ENCODE measurements around the gene PIEZO1.

PIEZO1 gene

DNA sequence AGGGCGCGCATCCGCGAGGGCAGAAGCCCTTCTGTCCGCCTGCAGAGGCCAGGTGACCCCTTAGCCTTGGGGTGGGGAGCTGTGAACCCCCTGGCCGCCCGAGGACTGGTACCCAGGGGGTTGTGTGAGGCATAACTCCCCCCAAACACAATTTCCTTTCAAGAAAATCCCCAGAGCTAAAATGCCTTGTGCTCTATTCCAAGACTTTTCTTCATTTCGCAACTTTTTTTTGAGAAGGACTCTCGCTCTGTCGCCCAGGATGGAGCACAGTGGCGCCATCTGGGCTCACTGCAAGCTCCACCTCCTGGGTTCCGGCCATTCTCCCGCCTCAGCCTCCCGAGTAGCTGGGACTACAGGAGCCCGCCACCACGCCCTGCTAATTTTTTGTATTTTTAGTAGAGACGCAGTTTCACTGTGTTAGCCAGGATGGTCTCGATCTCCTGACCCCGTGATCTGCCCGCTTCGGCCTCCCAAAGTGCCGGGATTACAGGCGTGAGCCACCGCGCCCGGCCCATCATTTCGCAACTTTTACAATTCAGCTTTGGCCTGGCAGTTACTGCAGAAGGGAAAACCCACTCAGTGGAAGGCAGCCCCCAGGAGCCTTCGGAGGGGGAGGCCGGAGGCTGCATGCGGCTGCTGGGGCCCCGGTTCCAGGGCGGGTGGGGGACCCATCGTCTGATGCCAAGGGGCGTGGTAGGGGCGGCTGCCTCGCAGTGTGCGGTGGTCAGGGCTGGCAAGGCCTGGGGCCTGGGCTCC lies 27.7 kb upstream of the PIEZO1 start:
- H3K36me3 ChIP-seq (ENCODE audit: control insufficient read depth, insufficient read depth, low read length) = peaks cover 6% of the 10 kb centered on the region
- no peaks in the 10 kb centered on the region for H3K27me3 ChIP-seq (ENCODE audit: control insufficient read depth, insufficient read depth, low read length)
- peak overlapping the region; percentile 84 for H3K4me3 ChIP-seq (ENCODE audit: low read length)
- H3K4me1 ChIP-seq (ENCODE audit: control insufficient read depth, insufficient read depth, low read length) = peaks cover 14% of the 10 kb centered on the region
- H3K27ac ChIP-seq (ENCODE audit: low read depth, low read length) = peak overlapping the region; percentile 81
- H3K9ac ChIP-seq (ENCODE audit: low read length) = peak overlapping the region; percentile 47

DNA sequence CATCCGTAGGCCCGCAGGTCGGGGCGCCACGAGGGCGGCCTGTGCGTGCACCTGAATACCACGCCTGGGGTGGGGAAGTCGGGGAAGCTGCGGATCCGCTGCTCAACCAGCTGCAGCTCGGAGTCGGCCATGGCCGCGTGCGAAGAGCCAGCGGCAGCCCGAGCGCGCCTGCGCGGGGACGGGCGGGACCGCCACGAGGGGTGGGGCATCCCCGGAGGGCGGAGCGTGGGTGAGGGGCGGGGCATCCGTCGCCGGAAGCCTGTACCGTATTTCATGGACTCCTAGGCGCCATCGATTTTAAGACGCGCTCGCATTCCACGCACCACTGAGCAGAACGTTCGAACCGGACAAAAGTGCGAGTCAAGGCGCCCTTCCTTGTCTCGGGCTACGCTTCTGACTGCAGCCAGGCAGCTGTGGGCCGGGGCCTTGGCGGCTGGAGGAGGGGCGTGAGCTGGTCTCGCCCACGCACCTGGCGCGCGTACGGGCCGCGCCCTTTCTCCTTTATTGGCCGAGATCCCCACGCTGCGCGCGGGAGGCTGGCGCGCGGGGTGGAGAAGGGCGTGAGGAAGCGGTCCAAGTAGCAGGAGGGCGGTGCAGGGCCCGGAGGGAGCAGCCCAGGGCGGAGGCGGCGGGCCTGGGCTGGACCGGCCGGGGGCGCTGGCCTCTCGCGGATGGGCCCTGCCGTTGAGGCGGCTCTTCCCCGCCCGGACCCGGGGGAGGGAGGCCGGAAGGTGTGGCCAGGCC lies 26.9 kb upstream of the PIEZO1 start, which contains the start of gene APRT:
Gene APRT, minus strand, starts transcription at position 160 of the 744 bp plus-strand sequence. Its CDS starts 29 bp downstream, at position 131.
- H3K4me1 ChIP-seq (ENCODE audit: control insufficient read depth, insufficient read depth, low read length) = peaks cover 14% of the 10 kb centered on the region
- H3K36me3 ChIP-seq (ENCODE audit: control insufficient read depth, insufficient read depth, low read length) = peaks cover 6% of the 10 kb centered on the region
- peak within 1 kb of the TSS; percentile 85 for H3K4me3 ChIP-seq (ENCODE audit: low read length)
- peak within 1 kb of the TSS; percentile 88 for H3K27ac ChIP-seq (ENCODE audit: low read depth, low read length)
- H3K27me3 ChIP-seq (ENCODE audit: control insufficient read depth, insufficient read depth, low read length) = no peaks in the 10 kb centered on the region
- H3K9ac ChIP-seq (ENCODE audit: low read length) = peak within 1 kb of the TSS; percentile 78

DNA sequence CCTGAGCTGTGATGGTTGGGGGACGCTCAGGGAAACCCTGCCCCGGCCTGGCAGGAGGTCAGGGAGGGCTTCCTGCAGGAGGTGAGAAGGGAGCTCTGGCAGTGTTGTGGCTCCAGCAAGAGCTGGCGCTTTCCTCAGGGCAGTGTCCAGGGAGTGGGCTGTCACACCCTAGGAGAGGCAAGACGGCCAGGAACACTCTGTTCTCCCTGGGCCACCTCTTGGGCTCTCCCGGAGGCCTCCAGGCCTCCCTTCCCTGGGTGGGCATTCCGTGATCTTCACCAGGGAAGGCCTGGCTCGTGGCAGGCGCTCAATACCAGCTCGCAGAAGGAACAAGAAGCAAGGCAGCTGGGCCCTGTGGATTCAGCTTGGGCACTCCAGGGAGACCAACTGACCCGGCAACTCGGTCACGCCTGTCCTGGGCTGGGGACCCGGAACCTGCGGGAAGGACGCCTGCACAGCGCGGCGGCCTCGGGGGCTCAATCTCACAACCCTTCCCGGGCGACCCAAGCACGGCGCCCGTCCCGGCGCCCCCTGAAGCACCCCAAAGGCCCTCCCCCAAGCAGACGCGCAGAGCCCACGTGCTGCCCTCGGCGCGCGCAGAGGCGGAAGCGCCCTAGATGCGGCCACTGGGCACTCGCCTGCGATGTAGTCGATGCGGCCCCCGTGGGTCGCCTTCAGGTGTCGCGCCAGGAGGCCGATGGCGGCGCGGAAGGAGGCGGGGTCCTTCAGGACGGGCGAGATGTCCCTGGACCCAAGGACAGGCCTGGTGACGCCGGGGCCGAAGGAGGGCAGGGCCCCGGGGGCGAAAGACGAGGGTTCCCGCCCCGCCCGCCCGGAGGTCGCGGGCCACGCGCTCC lies 26.1 kb upstream of the PIEZO1 start:
- H3K9ac ChIP-seq (ENCODE audit: low read length) = peak overlapping the region; percentile 78
- peaks cover 14% of the 10 kb centered on the region for H3K4me1 ChIP-seq (ENCODE audit: control insufficient read depth, insufficient read depth, low read length)
- H3K4me3 ChIP-seq (ENCODE audit: low read length) = peak overlapping the region; percentile 85
- peaks cover 6% of the 10 kb centered on the region for H3K36me3 ChIP-seq (ENCODE audit: control insufficient read depth, insufficient read depth, low read length)
- no peaks in the 10 kb centered on the region for H3K27me3 ChIP-seq (ENCODE audit: control insufficient read depth, insufficient read depth, low read length)
- peak overlapping the region; percentile 88 for H3K27ac ChIP-seq (ENCODE audit: low read depth, low read length)

DNA sequence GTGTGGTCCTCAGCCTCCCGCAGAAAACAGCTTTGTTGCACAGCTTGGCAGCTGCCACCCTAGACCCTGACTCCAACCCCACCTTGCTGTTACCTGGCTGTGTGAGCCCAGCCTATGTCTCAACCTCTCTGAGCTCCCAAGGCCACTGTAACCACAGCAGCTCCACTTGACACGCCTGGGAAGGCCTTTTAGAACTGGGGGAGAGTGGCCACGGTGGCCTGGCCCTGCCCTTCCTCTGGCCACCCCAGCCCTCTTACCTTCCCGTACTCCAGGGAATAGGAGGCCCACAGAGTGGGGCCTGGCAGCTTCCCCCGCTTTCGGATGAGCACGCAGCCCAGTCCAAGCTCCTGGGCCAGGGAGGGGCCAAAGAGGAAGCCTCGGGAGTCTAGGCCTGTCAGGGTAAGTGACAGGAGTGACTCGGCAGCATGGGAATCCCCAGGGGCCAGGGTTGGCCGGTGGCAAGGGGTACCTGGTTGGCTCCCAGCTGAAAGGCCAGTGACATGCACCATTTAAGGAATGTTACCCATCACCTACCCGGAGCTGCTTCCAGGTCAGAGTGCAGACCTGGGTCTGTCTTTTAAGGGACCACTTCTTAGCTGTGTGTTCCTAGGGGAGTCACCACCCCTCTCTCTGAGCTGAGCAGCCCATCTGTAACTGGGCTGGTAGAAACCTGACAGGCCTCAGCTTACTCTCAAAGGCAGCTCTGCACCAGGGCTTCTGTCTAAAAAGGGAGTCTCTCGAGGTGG lies 25.3 kb upstream of the PIEZO1 start:
- peaks cover 14% of the 10 kb centered on the region for H3K4me1 ChIP-seq (ENCODE audit: control insufficient read depth, insufficient read depth, low read length)
- peak overlapping the region; percentile 78 for H3K9ac ChIP-seq (ENCODE audit: low read length)
- peak overlapping the region; percentile 88 for H3K27ac ChIP-seq (ENCODE audit: low read depth, low read length)
- peak overlapping the region; percentile 85 for H3K4me3 ChIP-seq (ENCODE audit: low read length)
- no peaks in the 10 kb centered on the region for H3K27me3 ChIP-seq (ENCODE audit: control insufficient read depth, insufficient read depth, low read length)
- H3K36me3 ChIP-seq (ENCODE audit: control insufficient read depth, insufficient read depth, low read length) = peaks cover 6% of the 10 kb centered on the region

DNA sequence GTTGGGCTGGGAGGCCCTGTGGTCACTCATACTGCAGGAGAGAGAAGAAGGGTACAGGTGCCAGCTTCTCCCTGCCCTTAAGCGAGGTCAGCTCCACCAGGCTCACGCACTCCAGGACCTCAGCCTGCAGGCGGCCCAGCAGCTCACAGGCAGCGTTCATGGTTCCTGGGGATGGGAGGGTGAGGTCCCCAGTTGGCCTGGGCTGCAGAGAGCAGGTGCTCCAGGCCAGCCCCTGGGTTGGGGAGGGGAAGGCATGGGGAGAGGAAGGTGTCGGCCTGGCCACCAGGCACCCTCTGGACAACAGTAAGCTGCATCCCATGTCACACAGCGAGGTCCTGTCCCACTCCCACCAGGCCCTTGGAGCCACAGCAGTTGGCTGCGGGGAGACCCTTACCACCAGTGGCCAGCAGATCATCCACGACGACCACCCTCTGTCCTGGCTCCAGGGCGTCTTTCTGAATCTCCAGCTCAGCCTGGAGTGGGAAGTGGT lies 24.7 kb upstream of the PIEZO1 start:
- Histone ChIP-seq H3K4me3 (ENCODE audit: low read length) (no peak overlapping the region), H3K27me3 (ENCODE audit: control insufficient read depth, insufficient read depth, low read length) (no peaks in the 10 kb centered on the region), H3K36me3 (ENCODE audit: control insufficient read depth, insufficient read depth, low read length) (peaks cover 6% of the 10 kb centered on the region), H3K27ac (ENCODE audit: low read depth, low read length) (no peak overlapping the region), H3K9ac (ENCODE audit: low read length) (peak overlapping the region; percentile 22), H3K4me1 (ENCODE audit: control insufficient read depth, insufficient read depth, low read length) (peaks cover 14% of the 10 kb centered on the region)

DNA sequence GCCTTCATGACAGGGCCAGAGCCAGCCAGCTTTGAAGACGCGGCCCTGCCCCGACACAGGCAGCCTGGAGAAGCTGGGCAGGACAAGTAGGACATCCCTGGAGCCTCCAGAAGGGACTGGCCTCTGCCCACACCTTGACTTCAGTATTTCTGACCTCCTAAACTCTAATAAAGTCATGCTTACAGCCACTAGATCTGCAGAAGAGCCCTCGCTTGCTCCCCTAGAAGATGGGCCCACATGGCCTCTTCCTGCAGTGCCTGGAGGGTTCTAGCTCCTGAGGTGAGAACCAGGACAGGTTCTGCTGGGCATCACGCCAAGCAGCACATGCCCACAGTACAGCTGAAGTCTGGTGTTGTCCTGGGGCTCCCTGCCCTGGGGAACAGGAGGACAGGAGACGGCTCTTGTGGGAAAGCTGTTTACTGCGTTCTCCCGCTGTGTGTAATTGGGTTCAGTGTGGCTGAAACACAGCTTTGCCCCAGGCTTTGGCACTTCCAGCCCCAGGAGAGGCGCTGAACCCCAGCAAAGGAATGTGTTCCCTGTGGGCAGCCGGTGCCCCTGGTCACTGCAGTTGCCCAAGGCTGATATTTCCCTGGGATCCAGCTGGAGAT lies 24.2 kb upstream of the PIEZO1 start:
- H3K36me3 ChIP-seq (ENCODE audit: control insufficient read depth, insufficient read depth, low read length) = peaks cover 6% of the 10 kb centered on the region
- H3K4me1 ChIP-seq (ENCODE audit: control insufficient read depth, insufficient read depth, low read length) = peaks cover 14% of the 10 kb centered on the region
- no peaks in the 10 kb centered on the region for H3K27me3 ChIP-seq (ENCODE audit: control insufficient read depth, insufficient read depth, low read length)
- H3K9ac ChIP-seq (ENCODE audit: low read length) = no peak overlapping the region
- H3K4me3 ChIP-seq (ENCODE audit: low read length) = no peak overlapping the region
- no peak overlapping the region for H3K27ac ChIP-seq (ENCODE audit: low read depth, low read length)

DNA sequence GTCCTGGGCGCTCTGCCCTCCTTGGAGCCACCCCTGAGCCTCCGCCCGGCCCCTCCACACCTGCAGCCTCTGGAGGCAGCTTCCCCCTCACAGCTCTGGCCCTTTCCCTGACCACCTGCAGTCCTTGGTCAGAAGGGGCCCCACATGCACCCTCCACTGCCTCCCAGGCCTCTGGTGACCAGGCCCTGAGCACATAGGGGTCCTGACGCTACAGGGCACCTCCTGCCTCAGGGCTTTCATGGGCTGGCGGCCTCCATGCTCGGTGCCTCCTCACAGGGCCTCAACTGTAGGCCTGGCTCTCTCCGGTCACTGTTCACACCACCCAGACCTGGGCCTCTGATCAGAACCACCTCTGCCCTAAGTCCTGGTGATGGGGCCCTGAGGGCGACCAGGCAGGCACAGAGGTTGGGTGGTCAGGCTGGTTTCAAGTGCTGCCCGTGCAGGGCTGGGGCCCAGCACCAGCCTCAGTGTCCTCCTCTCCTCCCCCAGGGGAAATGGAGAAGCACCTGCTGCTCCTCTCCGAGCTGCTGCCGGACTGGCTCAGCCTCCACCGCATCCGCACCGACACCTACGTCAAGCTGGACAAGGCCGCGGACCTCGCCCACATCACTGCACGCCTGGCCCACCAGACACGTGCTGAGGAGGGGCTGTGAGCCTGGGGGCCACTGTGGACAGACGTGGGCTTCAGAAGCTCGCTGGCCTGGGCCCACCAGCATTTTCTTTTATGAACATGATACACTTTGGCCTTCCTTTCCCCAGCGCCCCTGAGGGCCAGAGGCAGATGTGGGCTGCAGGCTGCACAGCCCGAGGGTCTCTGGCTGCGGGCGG lies 22.8 kb upstream of the PIEZO1 start:
- Histone ChIP-seq H3K36me3 (ENCODE audit: control insufficient read depth, insufficient read depth, low read length) (peaks cover 6% of the 10 kb centered on the region), H3K4me1 (ENCODE audit: control insufficient read depth, insufficient read depth, low read length) (peaks cover 14% of the 10 kb centered on the region), H3K4me3 (ENCODE audit: low read length) (no peak overlapping the region), H3K9ac (ENCODE audit: low read length) (no peak overlapping the region), H3K27me3 (ENCODE audit: control insufficient read depth, insufficient read depth, low read length) (no peaks in the 10 kb centered on the region), H3K27ac (ENCODE audit: low read depth, low read length) (no peak overlapping the region)

DNA sequence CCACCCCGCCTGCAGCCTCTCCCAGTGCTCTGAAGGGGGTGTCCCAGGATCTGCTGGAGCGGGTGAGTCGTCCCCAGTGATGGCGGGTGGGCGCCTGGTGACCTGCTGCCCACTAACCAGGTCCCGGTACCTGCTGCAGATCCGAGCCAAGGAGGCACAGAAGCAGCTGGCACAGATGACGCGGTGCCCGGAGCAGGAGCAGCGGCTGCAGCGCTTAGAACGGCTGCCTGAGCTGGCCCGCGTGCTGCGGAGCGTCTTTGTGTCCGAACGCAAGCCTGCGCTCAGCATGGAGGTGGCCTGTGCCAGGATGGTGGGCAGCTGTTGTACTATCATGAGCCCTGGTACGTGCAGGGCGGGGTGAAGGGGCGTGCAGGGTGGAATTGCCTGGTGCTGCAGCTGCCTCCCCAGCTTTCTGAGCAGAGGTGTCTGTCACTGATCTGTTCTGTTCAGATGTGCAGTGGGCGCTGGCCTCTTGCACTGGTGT lies 22.2 kb upstream of the PIEZO1 start:
- Histone ChIP-seq H3K27ac (ENCODE audit: low read depth, low read length) (no peak overlapping the region), H3K36me3 (ENCODE audit: control insufficient read depth, insufficient read depth, low read length) (peaks cover 6% of the 10 kb centered on the region), H3K9ac (ENCODE audit: low read length) (no peak overlapping the region), H3K27me3 (ENCODE audit: control insufficient read depth, insufficient read depth, low read length) (no peaks in the 10 kb centered on the region), H3K4me3 (ENCODE audit: low read length) (no peak overlapping the region), H3K4me1 (ENCODE audit: control insufficient read depth, insufficient read depth, low read length) (peaks cover 14% of the 10 kb centered on the region)

DNA sequence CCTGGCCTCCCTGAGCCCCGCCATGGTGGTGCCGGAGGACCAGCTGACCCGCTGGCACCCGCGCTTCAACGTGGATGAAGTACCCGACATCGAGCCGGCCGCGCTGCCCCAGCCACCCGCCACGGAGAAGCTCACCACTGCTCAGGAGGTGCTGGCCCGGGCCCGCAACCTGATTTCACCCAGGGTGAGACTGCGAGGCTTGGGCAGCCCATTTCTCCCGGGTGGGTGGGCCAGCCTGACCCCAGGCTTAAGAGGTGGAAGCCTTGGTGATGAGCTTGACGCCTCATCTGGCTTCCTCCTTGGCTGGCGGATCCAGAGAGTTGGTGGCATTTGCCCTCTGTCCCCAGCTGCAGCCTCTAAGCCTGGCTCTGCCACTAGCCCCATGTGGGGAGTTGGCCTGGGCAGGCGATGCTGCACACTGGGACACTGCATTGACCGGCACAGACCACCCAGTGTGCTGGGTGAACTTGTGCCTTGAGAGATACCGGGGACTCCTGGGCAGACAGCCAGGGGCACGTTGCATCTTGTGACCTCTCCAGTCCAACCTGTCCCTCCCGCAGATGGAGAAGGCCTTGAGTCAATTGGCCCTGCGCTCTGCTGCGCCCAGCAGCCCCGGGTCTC lies 21.6 kb upstream of the PIEZO1 start:
- H3K27ac ChIP-seq (ENCODE audit: low read depth, low read length) = no peak overlapping the region
- H3K9ac ChIP-seq (ENCODE audit: low read length) = no peak overlapping the region
- H3K36me3 ChIP-seq (ENCODE audit: control insufficient read depth, insufficient read depth, low read length) = peaks cover 6% of the 10 kb centered on the region
- H3K4me3 ChIP-seq (ENCODE audit: low read length) = no peak overlapping the region
- H3K4me1 ChIP-seq (ENCODE audit: control insufficient read depth, insufficient read depth, low read length) = peaks cover 14% of the 10 kb centered on the region
- H3K27me3 ChIP-seq (ENCODE audit: control insufficient read depth, insufficient read depth, low read length) = no peaks in the 10 kb centered on the region

DNA sequence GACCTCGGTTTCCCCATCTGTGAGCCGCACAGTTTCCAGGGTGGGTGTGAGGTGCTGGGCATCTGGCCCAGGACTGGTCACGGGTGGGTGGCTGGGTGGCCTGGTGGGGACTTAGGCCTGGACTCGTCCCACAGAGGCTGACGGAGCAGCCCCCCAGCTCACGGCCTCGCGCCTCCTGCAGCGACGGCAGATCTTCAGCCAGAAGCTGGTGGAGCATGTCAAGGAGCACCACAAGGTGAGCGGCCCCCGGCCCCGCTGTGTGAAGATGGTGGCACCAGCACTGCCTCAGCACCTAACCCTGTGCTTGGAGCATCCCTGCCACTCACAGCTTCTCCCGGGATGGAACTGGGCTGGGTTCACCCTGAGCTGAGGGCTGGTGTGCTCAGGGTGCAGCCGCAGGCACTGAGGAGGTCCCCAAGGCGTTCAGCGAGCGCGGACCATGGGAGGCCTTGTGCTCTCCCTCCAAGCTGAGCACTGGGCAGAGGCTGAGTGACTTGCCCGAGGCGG lies 20.9 kb upstream of the PIEZO1 start:
- Histone ChIP-seq H3K27me3 (ENCODE audit: control insufficient read depth, insufficient read depth, low read length) (no peaks in the 10 kb centered on the region), H3K4me3 (ENCODE audit: low read length) (no peak overlapping the region), H3K4me1 (ENCODE audit: control insufficient read depth, insufficient read depth, low read length) (peaks cover 12% of the 10 kb centered on the region), H3K9ac (ENCODE audit: low read length) (no peak overlapping the region), H3K27ac (ENCODE audit: low read depth, low read length) (no peak overlapping the region), H3K36me3 (ENCODE audit: control insufficient read depth, insufficient read depth, low read length) (peaks cover 6% of the 10 kb centered on the region)

Measured in rectal smooth muscle tissue (tissue), 1 donor.